CD4-positive, alpha-beta T cell treated with Interleukin-1 beta for 1 hour (primary cell): ENCODE measurements around the gene DENND1A.
"Not testable (repeated sequence)": the region's sequence is repeated elsewhere in the genome, so short reads cannot be mapped to it uniquely, and the experiment has no call there.

Experiments
- DNase-seq, 2 donors: peaks; one replicate each; pipeline ENCODE4 v3.0.0-alpha.2; 2020 to 2022

Gene DENND1A

GRCh38 chr9:123345567-123345955 is 584.4 kb downstream of the DENND1A start:
- no peak for DNase-seq

DNA sequence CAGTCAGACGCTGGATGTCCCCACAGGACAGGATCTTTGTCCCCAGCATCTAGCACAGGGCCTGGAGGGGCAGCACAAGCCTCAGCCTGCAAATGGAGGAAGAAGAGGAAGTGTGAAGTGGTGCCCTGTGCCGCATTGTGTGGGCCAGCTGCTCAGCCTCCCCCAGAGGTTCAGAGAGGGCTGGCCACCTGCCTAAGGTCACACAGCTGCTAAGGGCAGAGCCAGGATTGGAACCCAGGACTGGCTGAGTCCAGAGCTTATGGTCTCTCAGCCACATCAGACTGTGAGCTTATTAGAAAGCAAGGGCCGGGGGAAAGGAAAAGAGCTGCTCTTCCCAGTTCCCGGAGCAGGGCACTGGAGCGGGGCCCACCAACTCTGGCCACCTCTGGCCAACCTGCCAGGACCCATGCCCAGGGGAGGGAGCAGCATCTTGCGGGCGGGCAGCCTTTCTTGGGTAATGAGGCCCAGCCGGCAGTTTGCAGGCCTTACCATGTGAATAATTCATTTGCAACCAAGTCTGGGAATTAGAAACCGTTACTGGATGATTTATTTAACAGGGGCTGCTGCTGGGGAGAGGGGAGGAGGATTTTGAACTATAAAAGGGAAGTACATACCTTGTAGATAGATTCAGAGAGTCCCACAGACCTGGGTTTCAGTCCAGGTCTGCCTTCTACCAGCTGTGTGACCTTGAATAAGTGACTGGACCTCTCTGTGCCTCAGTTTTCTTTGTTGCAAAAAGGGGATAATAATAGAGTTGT is 585.6 kb downstream of the DENND1A start:
- DNase-seq = peak in 1 of 2 donors; percentile 29

GRCh38 chr9:123343443-123344191 is 586.3 kb downstream of the DENND1A start:
- DNase-seq = peak in 1 of 2 donors; percentile 66

DNA sequence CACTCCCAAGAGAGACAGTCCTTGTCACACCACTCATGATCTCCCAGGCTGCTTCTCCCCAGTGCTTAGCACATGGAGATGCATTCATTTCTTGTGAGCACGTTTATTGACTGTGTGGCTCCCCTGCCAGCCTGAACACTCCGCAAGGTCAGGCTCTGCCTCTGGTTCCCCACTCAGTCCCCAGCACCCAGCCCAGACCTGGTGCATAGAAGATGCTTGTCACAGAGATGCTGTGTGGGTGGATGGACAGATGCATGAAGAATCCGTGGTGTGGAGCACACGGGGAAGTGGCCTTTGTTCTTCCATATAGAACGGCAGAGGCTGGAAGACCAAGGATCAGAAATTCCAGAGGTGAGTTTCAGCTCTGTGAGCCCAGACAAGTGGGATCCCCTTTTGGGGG is 587.7 kb downstream of the DENND1A start:
- DNase-seq = no peak

- no peak for DNase-seq
Observed at GRCh38 chr9:123341816-123342215, 588.1 kb downstream of the DENND1A start.

- DNase-seq = peak in 1 of 2 donors; percentile 33
Observed at GRCh38 chr9:123339666-123340510, 590.0 kb downstream of the DENND1A start.

DNA sequence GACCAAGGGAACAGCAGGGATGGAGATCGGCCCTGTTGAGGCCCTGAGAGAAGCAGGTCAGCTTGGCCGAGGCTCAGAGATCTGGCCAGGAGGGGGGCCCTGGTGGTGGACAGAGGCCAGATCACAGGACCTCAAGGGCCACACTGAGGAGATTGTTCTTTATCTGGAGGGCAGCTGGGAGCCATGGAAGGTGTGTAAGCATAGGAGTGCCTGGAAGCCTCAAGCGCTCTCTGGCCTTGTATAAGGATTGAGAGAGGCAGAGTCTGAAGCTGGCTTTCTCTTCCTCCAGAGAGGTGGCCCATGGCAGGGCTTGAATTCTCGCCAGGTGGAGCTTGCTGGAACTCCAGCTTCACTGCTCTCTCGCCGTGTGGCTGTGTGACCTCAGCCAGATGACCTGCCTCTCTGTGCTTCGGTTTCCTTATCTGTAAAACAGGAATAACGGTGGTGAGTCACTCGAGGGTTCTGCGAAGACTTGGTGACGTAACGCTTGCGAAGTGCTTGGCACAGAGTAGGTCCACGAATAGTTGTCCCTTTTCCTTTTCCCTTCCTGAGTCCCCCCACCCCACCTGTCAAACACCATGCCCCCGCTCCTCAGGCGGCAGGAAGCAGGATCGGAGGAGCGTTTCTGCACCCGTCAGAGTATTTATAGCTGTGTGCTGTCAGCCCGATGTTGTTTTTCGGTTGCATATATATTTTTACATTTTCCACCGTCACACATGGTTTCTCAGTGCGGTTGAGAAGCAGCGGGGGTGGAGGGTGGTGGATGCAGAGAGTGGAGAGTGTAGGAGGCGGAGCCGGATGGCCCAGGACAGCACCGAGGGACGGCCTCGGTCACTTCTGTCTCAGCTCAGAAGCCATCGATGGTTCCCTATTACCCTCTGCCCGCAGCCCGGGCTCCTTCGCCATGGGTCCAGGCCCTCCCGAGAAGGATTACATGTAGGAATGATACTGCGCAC is 590.9 kb downstream of the DENND1A start:
- DNase-seq = peak; percentile 38 to 76

- DNase-seq = peak in 1 of 2 donors; percentile 74
Observed at GRCh38 chr9:123337971-123338370, 592.0 kb downstream of the DENND1A start.

DNA sequence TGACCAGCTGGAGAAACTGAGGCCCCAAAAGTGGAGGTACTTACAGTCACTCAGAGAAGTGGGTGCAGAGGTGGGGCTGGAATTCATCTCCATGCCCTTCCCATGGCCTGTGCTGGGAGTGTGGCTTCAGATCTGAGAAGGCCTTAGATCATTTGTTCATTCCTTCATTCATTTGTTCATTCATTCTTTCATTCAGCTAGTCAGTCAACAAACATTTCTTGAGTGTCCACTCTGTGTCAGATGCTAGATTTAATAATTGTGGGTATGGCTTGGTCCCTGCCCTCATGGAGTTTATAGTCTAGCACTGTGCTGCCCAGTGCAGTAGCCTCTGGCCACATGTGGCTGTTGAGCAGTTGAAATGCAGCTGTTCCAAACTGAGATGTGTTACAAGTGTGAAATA is 593.0 kb downstream of the DENND1A start:
- DNase-seq = no peak

DNA sequence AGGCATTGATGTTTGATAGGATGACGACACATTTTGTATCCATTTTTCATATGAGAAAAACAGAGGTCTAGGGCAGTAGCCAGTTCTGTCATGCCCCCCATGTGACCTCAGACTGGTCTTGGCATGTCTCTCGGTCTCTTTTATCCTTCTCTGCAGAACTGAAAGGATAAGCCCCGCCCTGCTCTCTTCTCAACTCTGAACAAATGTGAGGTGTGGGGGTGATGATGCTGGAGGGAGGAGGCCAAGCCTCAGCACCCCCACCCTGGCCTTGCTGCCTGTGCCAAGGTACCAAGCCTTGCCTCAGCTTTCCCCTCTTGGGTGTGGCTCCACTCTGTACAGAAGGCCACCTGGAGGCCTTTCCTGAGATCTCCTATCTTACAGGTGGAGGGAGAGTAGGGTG is 593.5 kb downstream of the DENND1A start:
- no peak for DNase-seq

DNA sequence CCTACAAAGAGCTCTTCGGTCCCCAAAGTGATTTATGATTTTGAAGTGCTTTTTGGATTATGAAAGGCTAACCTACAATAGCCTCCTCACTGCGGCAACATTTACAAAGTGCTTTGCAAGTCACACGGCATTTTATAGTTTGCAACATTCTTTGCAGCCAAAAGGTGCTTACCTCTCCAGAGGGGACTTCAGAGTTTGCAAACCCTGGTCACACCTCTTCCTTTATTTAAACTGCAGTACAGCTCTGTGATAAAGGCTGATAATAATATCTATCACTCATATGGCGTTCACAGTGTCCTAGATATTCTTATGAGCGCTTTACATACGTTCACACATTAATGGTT is 594.0 kb downstream of the DENND1A start:
- no peak for DNase-seq

DNA sequence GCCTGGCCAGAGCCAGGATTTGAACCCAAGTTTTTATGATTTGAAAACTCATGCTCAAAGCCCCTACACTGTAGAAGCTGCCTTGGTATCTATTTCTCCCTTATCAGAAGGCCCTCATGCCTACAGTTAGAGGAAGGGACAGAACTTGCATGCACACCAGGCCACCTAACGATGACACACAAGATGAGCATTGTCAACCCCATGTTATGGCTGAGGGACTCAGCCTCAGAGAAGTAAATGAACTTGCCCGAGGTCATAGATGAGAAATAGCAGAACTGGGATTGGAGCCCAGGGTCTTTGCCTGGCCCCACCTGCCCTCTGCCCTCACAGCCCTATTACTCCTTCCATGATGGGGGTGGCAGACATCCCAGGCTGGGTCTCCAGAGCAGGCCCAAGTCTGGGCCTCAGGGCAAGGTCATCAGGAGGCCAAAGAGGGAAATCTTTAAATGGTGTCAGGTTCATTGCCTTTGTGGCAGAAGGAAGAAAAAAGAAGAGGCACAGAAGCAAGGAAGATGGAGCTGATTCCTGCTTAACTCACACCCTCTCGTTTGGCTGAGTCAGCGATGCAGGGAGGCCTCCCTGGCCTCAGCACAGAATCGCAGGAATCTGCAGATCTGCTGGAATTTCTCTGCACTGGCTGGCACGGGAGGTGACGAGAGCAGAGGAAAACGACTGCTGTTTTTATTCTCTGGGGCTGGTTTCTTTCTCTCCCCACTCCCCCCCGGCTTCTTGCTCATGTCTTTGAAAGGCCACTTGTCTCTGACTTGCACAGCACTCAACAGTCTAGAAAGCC is 594.5 kb downstream of the DENND1A start:
- DNase-seq = no peak

DNA sequence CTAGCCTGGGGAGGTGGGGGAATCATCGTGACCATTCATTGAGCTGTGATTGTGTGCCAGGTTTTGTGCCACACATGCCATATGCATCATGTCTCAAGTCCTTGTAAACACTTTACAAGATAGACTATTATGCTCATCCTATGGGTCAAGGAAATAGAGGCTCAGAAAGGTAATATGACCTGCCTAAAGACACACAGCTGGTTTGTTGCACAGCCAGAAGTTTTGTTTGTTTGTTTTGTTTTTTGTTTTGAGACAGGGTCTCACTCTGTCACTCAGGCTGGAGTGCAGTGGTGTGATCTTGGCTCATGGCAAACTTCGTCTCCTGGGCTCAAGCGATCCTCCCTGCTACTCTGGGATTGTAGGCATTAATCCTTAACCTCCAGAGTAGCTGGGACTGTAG is 595.3 kb downstream of the DENND1A start:
- no peak for DNase-seq

GRCh38 chr9:123333058-123333669 is 596.8 kb downstream of the DENND1A start:
- not testable (repeated sequence) for DNase-seq

DNA sequence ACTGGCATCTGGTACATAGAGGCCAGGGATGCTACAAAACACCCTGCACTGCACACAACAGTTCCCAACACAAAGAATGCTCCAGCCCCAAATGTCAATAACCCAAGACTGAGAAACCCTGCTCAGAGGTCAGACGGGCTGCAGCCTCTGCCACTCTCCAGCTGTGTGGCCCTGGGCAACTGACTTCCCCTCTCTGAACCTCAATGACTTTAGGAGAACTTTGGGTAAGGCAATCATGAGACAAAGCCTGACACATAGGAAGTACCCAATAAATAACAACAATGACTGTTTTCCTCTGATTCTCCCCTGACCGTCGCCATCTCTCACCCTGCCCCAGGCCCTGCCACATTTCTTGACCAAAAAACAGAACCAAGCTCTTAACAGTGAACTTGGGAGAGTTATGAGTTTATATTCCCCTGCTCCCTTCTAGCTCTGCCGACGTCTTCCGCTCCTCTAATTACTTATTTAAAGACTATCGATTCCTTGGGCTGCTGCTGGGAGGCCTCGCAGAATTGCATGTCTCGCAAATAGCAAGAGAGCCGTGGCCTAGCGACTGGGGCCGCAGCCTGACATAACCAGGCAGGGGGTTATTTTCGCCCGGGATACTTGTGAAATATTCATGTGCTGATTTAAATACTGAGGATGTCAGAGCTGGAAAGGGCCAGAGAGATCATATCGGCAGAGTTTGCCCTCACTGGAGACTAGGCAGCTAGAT is 598.4 kb downstream of the DENND1A start:
- no peak for DNase-seq
